Heart right ventricle (tissue), 16 donors: ENCODE results near the gene RNASET2. TPM values are rescaled to one million over a fixed set of nuclear protein-coding genes. Genes with fewer than 3 reads are reported as not detected.

ENCODE experiments used
- ATAC-seq, 8 donors: fragments of 200-7000 bp; cut with Tn5 transposase; one replicate each; pipeline ENCODE4 v1.9.1; 2020; ENCODE audit warnings: mild to moderate bottlenecking in 8 of 8, moderate library complexity in 8 of 8, moderate number of reproducible peaks in 1 of 8
- DNase-seq, 2 donors: peaks; one replicate each; pipeline ENCODE4 v3.0.0-alpha.2; 2020
- H3K27ac ChIP-seq, 10 donors: fragments of 200-600 bp; sonication (generic) in 2 of 10; one replicate each; pipeline versions ENCODE4 v1.5.0 to v1.8.0; 2020 to 2022; ENCODE audit warnings: mild to moderate bottlenecking in 3 of 10
- H3K27me3 ChIP-seq, 7 donors: fragments of 200-600 bp; one replicate each; pipeline ENCODE4 v1.8.0; 2021 to 2022; ENCODE audit warnings: mild to moderate bottlenecking in 2 of 7
- H3K36me3 ChIP-seq, 9 donors: fragments of 200-600 bp; sonication (generic) in 1 of 9; one replicate each; pipeline versions ENCODE4 v1.5.0 to v1.8.0; 2020 to 2022; ENCODE audit warnings: mild to moderate bottlenecking in 2 of 9
- H3K4me1 ChIP-seq, 9 donors: fragments of 200-600 bp; sonication (generic) in 1 of 9; one replicate each; pipeline versions ENCODE4 v1.5.0 to v1.8.0; 2020 to 2022; ENCODE audit warnings: mild to moderate bottlenecking in 4 of 9
- H3K4me3 ChIP-seq, 10 donors: fragments of 200-600 bp; sonication (generic) in 2 of 10; one replicate each; pipeline versions ENCODE4 v1.5.0 to v1.8.0; 2020 to 2022; ENCODE audit warnings: mild to moderate bottlenecking in 7 of 10, moderate library complexity in 2 of 10
- H3K9me3 ChIP-seq, 11 donors: fragments of 200-600 bp in 10 of 11; sonication (generic) in 2 of 11; one replicate each; pipeline versions ENCODE4 v1.5.0 to v1.8.0; 2013 to 2022; ENCODE audit warnings: mild to moderate bottlenecking in 2 of 11, control low read depth in 1 of 11, moderate library complexity in 1 of 11
- WGBS, 2 donors: extraction: QIAGEN DNeasy Blood & Tissue Kit; methylation state at CpG; one replicate each; pipeline ENCODE4 v1.1.7; 2013; ENCODE audit warnings: inconsistent platforms in 1 of 2; 5-methylcytosine and 5-hydroxymethylcytosine counted together
- intact Hi-C, 10 donors: fragments of 100-400 bp; cut with DNase I; formaldehyde crosslinking; loops; one replicate each; pipeline versions ENCODE4 v1.11.1 to v1.14.2; 2022
- polyA plus RNA-seq, 2 donors: library from polyadenylated mRNA; stranded (reverse); fragments of 200-250 nt; gene quantifications; one replicate each; pipeline ENCODE4 v1.2.3, GENCODE V29; 2013
- total RNA-seq, 10 donors: library from RNA; stranded (reverse); fragmentation: NEBNext Ultra II Directional in 3 of 10; extraction: Animal tissue kit (Norgen Biotek cat#: 25700) in 3 of 10; gene quantifications; one replicate each; pipeline versions ENCODE4 v1.2.1 to v1.2.4, GENCODE V29; 2021 to 2023
- TF ChIP-seq, protein P1 (sequence below), 9 donors: fragments of 200-600 bp; sonication (generic) in 2 of 9; IDR thresholded peaks; one replicate each; pipeline versions ENCODE4 v1.5.0 to v1.8.0; 2021 to 2022; ENCODE audit warnings: antibody characterized with exemption in 9 of 9, mild to moderate bottlenecking in 5 of 9, moderate library complexity in 1 of 9
- donor health status: Arrhythmogenic right ventricular cardiomyopathy.
- donor health status: ischemic (EF 13 %, LVEDD 7.1; RV severe dilation, severe dysfunction).
- donor health status: healthy with polysubstance abuse.
- donor health status: DM: no; HTN: yes; CAD: no.
- donor health status: DM: no; HTN: no; CAD: no.
- donor health status: ischemic (EF 25% LVEDD 6.9; RV normal size, moderate dysfunction).
- donor health status: ischemic (EF 25% LVEDD 5.7; RV mildly dilated, moderate dysfunction).
- donor health status: healthy.
- donor health status: DM: yes; HTN: yes; CAD: no.
- donor health status: Ischemic cardiomyopathy.
- donor health status: ischemic (EF 35%, LVEDD 5.7; RV mildly dilated, moderate dysfunction).
- donor health status: nonischemic (EF 11% LVEDD 7.7; RV severe dilation, severe dysfunction).
- donor health status: DM: yes; HTN: yes; CAD: no.
- donor health status: PGD.
- donor health status: ischemic (EF 29% LVEDD 5.4; RV normal size, mild dysfunction).
- donor health status: nonischemic (EF 23%, LVEDD 6.1; RV moderate dilation, normal function).

The RNASET2 gene
- total and polyA plus RNA-seq, 12 donors: 7.1 to 44.3 (median 12.1) TPM

DNA sequence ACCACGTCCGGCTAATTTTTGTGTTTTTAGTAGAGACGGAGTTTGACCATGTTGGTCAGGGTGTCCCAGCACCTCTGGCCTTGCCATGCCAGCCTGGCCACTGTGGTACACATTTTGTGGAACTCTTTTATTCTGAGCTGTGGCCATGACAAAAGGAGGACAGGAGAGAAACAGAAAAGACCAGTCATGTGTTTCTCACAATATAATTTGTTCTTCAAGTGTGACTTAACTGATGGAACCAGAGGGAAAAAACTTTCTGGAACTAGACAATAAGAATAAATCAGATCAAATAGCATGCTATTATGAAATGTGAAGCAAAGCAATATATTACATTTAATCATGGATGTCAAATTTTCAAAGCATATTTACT is 4.2 kb upstream of the RNASET2 start:
- H3K27ac ChIP-seq: no peak overlapping the region

DNA sequence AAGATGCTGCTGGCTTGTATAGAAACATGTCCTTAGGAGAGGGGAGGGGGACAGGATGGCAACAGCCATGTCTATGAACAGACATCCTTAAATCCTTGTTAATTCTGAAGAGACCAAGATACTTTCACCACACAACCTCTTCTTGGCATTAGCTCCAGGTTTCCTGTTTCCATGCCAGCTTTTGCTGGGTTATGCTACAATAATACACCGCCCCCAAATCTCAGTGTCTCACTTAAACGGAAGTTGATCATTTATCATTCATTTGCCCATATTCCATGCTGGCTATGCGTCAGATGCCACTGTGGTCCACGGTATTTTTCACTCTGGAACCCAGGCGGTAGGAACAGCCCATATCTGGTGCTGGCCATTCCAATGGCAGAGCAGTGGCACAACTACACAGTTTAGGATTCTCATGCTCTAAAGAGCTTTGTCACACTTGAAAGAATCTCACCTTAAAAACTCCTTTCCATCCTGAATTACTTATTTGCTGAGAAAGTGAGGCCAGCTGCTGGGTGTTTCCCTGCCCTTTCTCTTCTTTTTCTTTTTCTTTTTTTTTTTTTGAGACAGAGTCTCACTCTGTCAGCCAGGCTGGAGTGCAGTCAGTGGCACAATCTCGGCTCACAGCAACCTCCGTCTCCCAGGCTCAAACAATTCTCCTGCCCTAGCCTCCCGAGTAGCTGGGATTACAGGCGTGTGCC is 3.7 kb upstream of the RNASET2 start:
- Histone ChIP-seq H3K27ac (peak overlapping the region in 6 of 10 donors; percentile 23 to 95 (median 51)), H3K9me3 (no peaks in the 10 kb centered on the region), H3K36me3 (no peaks in the 10 kb centered on the region), H3K4me3 (peak overlapping the region in 1 of 10 donors; percentile 27), H3K4me1 (peaks cover 7 to 32% (median 20%) of the 10 kb centered on the region in 9 donors), H3K27me3 (no peaks in the 10 kb centered on the region)
- ATAC-seq (no peak), DNase-seq (no peak)
- intact Hi-C loops: loop anchor here in 4 of 10 donors (5.0 to 10.0 kb wide), 2 partner anchors 37 to 175 kb away; partner anchors contain the start of gene CEP43 (in 3 of the 4)
- 86 to 89% methylated on average over 9 of the region's 9 CpGs for WGBS, 2 donors
- TF ChIP-seq, protein P1, sequence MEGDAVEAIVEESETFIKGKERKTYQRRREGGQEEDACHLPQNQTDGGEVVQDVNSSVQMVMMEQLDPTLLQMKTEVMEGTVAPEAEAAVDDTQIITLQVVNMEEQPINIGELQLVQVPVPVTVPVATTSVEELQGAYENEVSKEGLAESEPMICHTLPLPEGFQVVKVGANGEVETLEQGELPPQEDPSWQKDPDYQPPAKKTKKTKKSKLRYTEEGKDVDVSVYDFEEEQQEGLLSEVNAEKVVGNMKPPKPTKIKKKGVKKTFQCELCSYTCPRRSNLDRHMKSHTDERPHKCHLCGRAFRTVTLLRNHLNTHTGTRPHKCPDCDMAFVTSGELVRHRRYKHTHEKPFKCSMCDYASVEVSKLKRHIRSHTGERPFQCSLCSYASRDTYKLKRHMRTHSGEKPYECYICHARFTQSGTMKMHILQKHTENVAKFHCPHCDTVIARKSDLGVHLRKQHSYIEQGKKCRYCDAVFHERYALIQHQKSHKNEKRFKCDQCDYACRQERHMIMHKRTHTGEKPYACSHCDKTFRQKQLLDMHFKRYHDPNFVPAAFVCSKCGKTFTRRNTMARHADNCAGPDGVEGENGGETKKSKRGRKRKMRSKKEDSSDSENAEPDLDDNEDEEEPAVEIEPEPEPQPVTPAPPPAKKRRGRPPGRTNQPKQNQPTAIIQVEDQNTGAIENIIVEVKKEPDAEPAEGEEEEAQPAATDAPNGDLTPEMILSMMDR (IDR thresholded peaks at IDR 0.05): no peak

More for the DNA sequence above, 4.2 kb upstream of the RNASET2 start:
- Histone ChIP-seq H3K27me3 (no peaks in the 10 kb centered on the region), H3K9me3 (peaks cover 0 to under 1% (median 0%) of the 10 kb centered on the region in 11 donors), H3K4me3 (no peak overlapping the region), H3K4me1 (peaks cover 7 to 32% (median 17%) of the 10 kb centered on the region in 9 donors), H3K36me3 (no peaks in the 10 kb centered on the region)
- DNase-seq: no peak
- TF ChIP-seq, protein P1 (IDR thresholded peaks at IDR 0.05): no peak
- WGBS, 2 donors: 98 to 99% methylated on average over 3 of the region's 3 CpGs
- no peak for ATAC-seq
- intact Hi-C loops: no loop called here

DNA sequence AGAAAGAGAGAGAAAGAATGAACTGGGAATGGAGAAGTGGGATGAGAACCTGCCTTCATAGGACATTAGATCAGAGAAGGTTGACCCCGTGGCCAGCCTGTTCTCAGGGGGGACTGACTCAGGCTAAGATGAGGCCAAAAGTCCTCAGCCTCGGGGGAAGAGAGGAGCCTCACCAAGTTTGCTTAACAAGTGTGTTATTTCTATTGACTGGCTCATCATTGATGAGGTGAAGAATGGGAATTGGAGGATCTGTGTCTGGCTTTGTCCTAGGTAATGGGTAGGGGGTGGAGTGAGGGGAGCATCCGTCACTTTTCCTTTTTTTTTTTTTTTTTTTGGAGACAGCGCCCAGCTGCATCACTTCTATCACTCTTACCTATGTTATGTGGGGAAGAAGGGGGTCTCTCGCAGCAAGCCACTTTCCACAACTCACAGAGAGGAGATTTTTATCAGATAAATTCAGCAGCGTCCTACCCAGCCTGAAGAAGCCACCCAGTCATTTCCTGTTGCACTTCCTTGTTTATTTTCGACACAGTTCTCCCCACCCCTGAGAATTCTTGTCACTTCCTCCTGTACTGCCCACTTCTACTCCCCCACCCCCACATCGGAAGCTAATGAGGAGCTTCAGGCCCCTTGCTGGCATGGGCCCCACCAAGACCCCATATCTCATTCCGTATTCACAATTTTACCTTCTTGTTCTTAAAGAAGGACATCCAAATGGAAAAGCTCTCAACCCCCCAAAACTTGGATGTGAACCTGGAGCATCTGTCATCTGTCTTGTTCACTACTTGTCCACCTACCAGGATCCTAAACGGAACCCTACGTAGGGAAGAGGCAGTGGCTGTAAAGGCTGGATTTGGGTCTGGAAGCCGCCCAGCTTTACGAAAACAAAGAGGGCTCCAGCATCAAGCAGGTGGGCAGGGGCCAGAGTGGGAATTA is 2.8 kb upstream of the RNASET2 start:
- 59 to 73% methylated on average over 13 of the region's 13 CpGs for WGBS, 2 donors
- Histone ChIP-seq H3K27ac (peak overlapping the region in 7 of 10 donors; percentile 23 to 95 (median 49)), H3K9me3 (no peaks in the 10 kb centered on the region), H3K4me3 (peak overlapping the region in 1 of 10 donors; percentile 27), H3K27me3 (no peaks in the 10 kb centered on the region), H3K36me3 (no peaks in the 10 kb centered on the region), H3K4me1 (peaks cover 7 to 40% (median 20%) of the 10 kb centered on the region in 9 donors)
- intact Hi-C loops: loop anchor here in 4 of 10 donors (5.0 to 10.0 kb wide), 2 partner anchors 38 to 174 kb away; partner anchors contain the start of gene CEP43 (in 3 of the 4)
- TF ChIP-seq, protein P1 (IDR thresholded peaks at IDR 0.05): no peak
- DNase-seq: peak in 1 of 2 donors; percentile 54
- ATAC-seq: peak in 1 of 8 donors; percentile 39

DNA sequence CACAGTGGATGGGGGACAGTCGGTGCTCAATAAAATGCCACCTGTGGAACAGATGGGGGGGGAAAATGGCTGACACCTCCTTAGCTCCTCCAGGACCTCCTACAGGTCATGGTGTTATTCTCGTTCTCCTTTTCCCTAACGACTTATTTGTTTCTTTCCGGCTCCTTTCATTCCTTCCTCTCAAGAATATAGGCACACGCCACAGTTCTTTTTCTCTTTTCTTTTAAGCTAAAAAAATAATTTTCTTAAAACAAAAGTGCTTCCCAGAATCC is 1.4 kb upstream of the RNASET2 start:
- Histone ChIP-seq H3K9me3 (no peaks in the 10 kb centered on the region), H3K27me3 (no peaks in the 10 kb centered on the region), H3K4me3 (peak overlapping the region in 4 of 10 donors; percentile 83 to 95 (median 90)), H3K4me1 (peaks cover 7 to 51% (median 20%) of the 10 kb centered on the region in 9 donors), H3K27ac (peak overlapping the region in 7 of 10 donors; percentile 7 to 95 (median 76)), H3K36me3 (no peaks in the 10 kb centered on the region)
- 90 to 96% methylated on average over 5 of the region's 5 CpGs for WGBS, 2 donors
- TF ChIP-seq, protein P1 (IDR thresholded peaks at IDR 0.05): no peak
- intact Hi-C loops: loop anchor here in 4 of 10 donors (5.0 to 10.0 kb wide), 2 partner anchors 40 to 173 kb away; partner anchors contain the start of gene CEP43 (in 3 of the 4)
- ATAC-seq (no peak), DNase-seq (no peak)
